HEK293T (cell line): ENCODE data around the gene CACNG5.

Source experiments
- CTCF ChIA-PET: fragments of 350-600 bp; formaldehyde crosslinking; extraction: SDS; loops from one replicate; lab custom pipeline; 2021; ENCODE audit warnings: antibody characterized with exemption, inconsistent platforms; lab: Yijun Ruan, JAX
- POLR2A ChIA-PET: fragments of 350-600 bp; formaldehyde crosslinking; extraction: SDS; loops from one replicate; lab custom pipeline; 2020; ENCODE audit warnings: antibody characterized with exemption, inconsistent platforms; lab: Yijun Ruan, JAX
- DNase-seq: peaks from one replicate; pipeline ENCODE4 v3.0.0; 2012; ENCODE audit warnings: mixed read lengths; ENCODE audit errors: extremely low spot score
- ARNT ChIP-seq: fragments of 450-650 bp; IDR thresholded peaks from 2 replicates; pipeline ENCODE4 v1.6.1; 2017; ENCODE audit warnings: mild to moderate bottlenecking
- BHLHE40 ChIP-seq: fragments of 450-650 bp; IDR thresholded peaks from 2 replicates; pipeline ENCODE4 v1.6.1; 2016; ENCODE audit warnings: mild to moderate bottlenecking, moderate library complexity, borderline replicate concordance
- CTBP1 ChIP-seq: fragments of 450-650 bp; IDR thresholded peaks from 2 replicates; pipeline ENCODE4 v1.6.1; 2016; ENCODE audit warnings: borderline replicate concordance
- ELF4 ChIP-seq: fragments of 450-650 bp; IDR thresholded peaks from 2 replicates; pipeline ENCODE4 v1.6.1; 2017; ENCODE audit warnings: antibody characterized with exemption
- FOXA1 ChIP-seq: fragments of 450-650 bp; IDR thresholded peaks from 2 replicates; pipeline ENCODE4 v1.6.1; 2016; ENCODE audit warnings: mild to moderate bottlenecking
- FOXK2 ChIP-seq: fragments of 450-650 bp; IDR thresholded peaks from 2 replicates; pipeline ENCODE4 v1.6.1; 2016; ENCODE audit warnings: mild to moderate bottlenecking
- FOXM1 ChIP-seq: fragments of 450-650 bp; IDR thresholded peaks from 2 replicates; pipeline ENCODE4 v1.6.1; 2017; ENCODE audit warnings: mild to moderate bottlenecking, borderline replicate concordance
- HDGF ChIP-seq: fragments of 450-650 bp; IDR thresholded peaks from 2 replicates; pipeline ENCODE4 v1.6.1; 2017; ENCODE audit warnings: antibody characterized with exemption, borderline replicate concordance
- L3MBTL2 ChIP-seq: fragments of 450-650 bp; conservative IDR thresholded peaks from 2 replicates; pipeline ENCODE4 v1.6.1; 2016; ENCODE audit warnings: mild to moderate bottlenecking
- LEF1 ChIP-seq: fragments of 450-650 bp; IDR thresholded peaks from 2 replicates; pipeline ENCODE4 v1.6.1; 2017; ENCODE audit warnings: mild to moderate bottlenecking, borderline replicate concordance
- NFRKB ChIP-seq: fragments of 450-650 bp; IDR thresholded peaks from 2 replicates; pipeline ENCODE4 v1.6.1; 2016; ENCODE audit warnings: mild to moderate bottlenecking, moderate library complexity
- SP1 ChIP-seq: fragments of 450-650 bp; IDR thresholded peaks from 2 replicates; pipeline ENCODE4 v1.6.1; 2017
- SUZ12 ChIP-seq: fragments of 450-650 bp; IDR thresholded peaks from 2 replicates; pipeline ENCODE4 v1.6.1; 2016; ENCODE audit warnings: mild to moderate bottlenecking
- TARDBP ChIP-seq: fragments of 450-650 bp; IDR thresholded peaks from 2 replicates; pipeline ENCODE4 v1.6.1; 2016
- ZNF384 ChIP-seq: fragments of 450-650 bp; IDR thresholded peaks from 2 replicates; pipeline ENCODE4 v1.6.1; 2016
- TF ChIP-seq, protein P1 (sequence below): fragments of 450-650 bp; IDR thresholded peaks from 2 replicates; pipeline ENCODE4 v1.6.1; 2016

The CACNG5 gene

GRCh38 chr17:66906321-66907278 lies 71.7 kb downstream of the CACNG5 start:
- POLR2A ChIA-PET: no interaction called here
- peak; percentile 83 for DNase-seq
- CTCF ChIA-PET: no interaction called here
- TF ChIP-seq ZNF384 (no peak), LEF1 (no peak), SP1 (no peak), TARDBP (no peak), ELF4 (no peak), L3MBTL2 (peak; percentile 93), ARNT (no peak)

DNA sequence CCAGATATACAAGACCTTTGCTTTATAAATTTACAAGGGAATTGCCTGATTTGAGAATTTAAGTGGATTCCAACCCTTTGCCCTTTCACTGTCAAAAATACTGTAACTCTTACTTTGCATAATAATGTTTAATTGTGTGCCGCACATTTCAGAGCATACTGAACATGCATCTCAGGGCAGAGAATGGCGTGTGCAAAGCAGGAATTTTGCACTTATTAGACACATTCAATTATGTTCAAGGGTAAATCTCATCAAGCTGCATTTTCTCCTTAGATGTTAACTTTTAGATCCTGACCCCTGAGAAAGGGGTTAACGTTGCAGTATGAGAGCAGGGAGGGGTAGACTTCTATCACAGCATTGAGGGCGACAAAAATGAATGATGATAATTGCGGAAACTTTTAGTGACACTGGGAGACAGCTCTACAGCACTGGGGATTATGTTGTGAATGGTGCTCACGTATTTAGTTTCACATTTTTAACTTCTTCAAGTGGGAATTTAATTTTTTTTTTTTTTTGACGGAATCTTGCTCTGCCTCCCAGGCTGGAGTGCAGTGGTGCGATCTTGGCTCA lies 75.0 kb downstream of the CACNG5 start:
- ChIA-PET POLR2A (no interaction called here), CTCF (interaction anchor here (0.6 to 1.1 kb wide), 3 partner anchors 10 to 225 kb away, joined by 3 to 8 read pairs (median 5); no protein-coding TSS in a partner anchor)
- no peak for DNase-seq
- no peak for TF ChIP-seq BHLHE40
- no peak for TF ChIP-seq ELF4
- TF ChIP-seq, protein P1, sequence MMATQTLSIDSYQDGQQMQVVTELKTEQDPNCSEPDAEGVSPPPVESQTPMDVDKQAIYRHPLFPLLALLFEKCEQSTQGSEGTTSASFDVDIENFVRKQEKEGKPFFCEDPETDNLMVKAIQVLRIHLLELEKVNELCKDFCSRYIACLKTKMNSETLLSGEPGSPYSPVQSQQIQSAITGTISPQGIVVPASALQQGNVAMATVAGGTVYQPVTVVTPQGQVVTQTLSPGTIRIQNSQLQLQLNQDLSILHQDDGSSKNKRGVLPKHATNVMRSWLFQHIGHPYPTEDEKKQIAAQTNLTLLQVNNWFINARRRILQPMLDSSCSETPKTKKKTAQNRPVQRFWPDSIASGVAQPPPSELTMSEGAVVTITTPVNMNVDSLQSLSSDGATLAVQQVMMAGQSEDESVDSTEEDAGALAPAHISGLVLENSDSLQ: no peak
- TF ChIP-seq NFRKB: no peak
- no peak for TF ChIP-seq ZNF384
- no peak for TF ChIP-seq SP1
- TF ChIP-seq FOXK2: no peak
- TF ChIP-seq HDGF: no peak
- no peak for TF ChIP-seq CTBP1
- TF ChIP-seq FOXA1: no peak
- no peak for TF ChIP-seq TARDBP
- TF ChIP-seq SUZ12: no peak
- TF ChIP-seq ARNT: no peak
- TF ChIP-seq FOXM1: no peak
- TF ChIP-seq LEF1: no peak

GRCh38 chr17:66910651-66911285 lies 75.9 kb downstream of the CACNG5 start:
- ChIA-PET POLR2A (no interaction called here), CTCF (interaction anchor here (0.7 kb wide), 1 partner anchor 195 kb away, joined by 3 read pairs; no protein-coding TSS in a partner anchor)
- TF ChIP-seq FOXK2 (no peak), LEF1 (no peak), NFRKB (no peak), L3MBTL2 (no peak), CTBP1 (no peak), HDGF (no peak), SP1 (no peak), FOXA1 (no peak), ZNF384 (no peak), ARNT (no peak), BHLHE40 (no peak), TARDBP (no peak), FOXM1 (no peak), SUZ12 (no peak), ELF4 (no peak)
- TF ChIP-seq, protein P1: no peak

DNA sequence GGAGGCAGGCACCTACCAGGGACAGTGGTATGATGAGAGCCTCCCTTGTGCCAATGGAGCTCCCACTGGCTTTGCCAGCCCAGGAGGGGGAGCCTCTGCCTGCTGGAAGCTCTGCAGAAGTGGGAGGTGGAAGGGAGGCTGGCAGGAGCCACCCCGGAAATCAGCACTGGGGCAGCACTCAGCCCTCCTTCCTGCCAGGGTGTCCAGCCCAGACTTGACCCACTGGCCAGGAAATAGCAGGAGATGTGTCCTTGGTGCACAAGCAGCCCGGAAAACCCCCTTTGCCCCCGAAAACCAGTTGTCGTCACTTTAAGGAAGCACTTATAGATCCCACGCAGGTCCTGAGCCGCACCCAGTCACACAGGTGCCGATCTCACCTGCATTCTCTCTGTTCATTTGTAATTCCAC lies 80.3 kb downstream of the CACNG5 start:
- ChIA-PET CTCF (no interaction called here), POLR2A (no interaction called here)
- DNase-seq: no peak
- TF ChIP-seq CTBP1 (no peak), FOXM1 (no peak), ELF4 (no peak), LEF1 (no peak), NFRKB (no peak), HDGF (no peak), ARNT (no peak), TARDBP (no peak), FOXA1 (no peak), FOXK2 (no peak), BHLHE40 (no peak), SP1 (no peak), L3MBTL2 (no peak), ZNF384 (no peak), SUZ12 (no peak)
- TF ChIP-seq, protein P1: no peak

More at GRCh38 chr17:66910651-66911285, 75.9 kb downstream of the CACNG5 start:
- DNase-seq: no peak

- DNase-seq: no peak
- CTCF ChIA-PET: no interaction called here
- POLR2A ChIA-PET: no interaction called here
- no peak for TF ChIP-seq NFRKB
- no peak for TF ChIP-seq SUZ12
- no peak for TF ChIP-seq ARNT
- TF ChIP-seq SP1: no peak
- TF ChIP-seq ZNF384: no peak
- TF ChIP-seq BHLHE40: no peak
- TF ChIP-seq FOXA1: no peak
- no peak for TF ChIP-seq CTBP1
- no peak for TF ChIP-seq HDGF
Measured at GRCh38 chr17:66915792-66916191, 80.9 kb downstream of the CACNG5 start.
